MM.1S (cell line): ENCODE data around the gene UBE2L5.
A peak's percentile ranks its signal among the peaks of the same experiment; 100 is the strongest.
"Not testable (repeated sequence)": the region's sequence is repeated elsewhere in the genome, so short reads cannot be mapped to it uniquely, and the experiment has no call there.

Source experiments
- DNase-seq: peaks from one replicate; pipeline ENCODE4 v3.0.0-alpha.2; 2015
- H2AFZ ChIP-seq: fragments of 300-600 bp; sonication (generic); 2 replicates; pipeline ENCODE4 v1.6.0; 2016; ENCODE audit warnings: antibody characterized with exemption, low read length
- H3F3A ChIP-seq: fragments of 300-600 bp; sonication (generic); 2 replicates; pipeline ENCODE4 v1.6.1; 2016; ENCODE audit warnings: mild to moderate bottlenecking, antibody characterized with exemption, low read length, moderate library complexity, mixed read lengths; ENCODE audit not compliant: insufficient read depth
- H3K27ac ChIP-seq: fragments of 300-600 bp; sonication (generic); 2 replicates; pipeline ENCODE4 v1.5.1; 2016; ENCODE audit warnings: mild to moderate bottlenecking, low read length
- H3K27me3 ChIP-seq: fragments of 300-600 bp; sonication (generic); replicated peaks from 2 replicates; pipeline ENCODE4 v1.6.0; 2016; ENCODE audit warnings: low read length; ENCODE audit not compliant: insufficient read depth
- H3K36me3 ChIP-seq: fragments of 300-600 bp; sonication (generic); replicated peaks from 2 replicates; pipeline ENCODE4 v1.6.1; 2016; ENCODE audit warnings: mild to moderate bottlenecking, low read length, mixed read lengths; ENCODE audit not compliant: insufficient read depth
- H3K4me1 ChIP-seq: fragments of 300-600 bp; sonication (generic); 2 replicates; pipeline ENCODE4 v1.6.1; 2016; ENCODE audit warnings: low read length, mixed read lengths
- H3K4me2 ChIP-seq: fragments of 300-600 bp; sonication (generic); 2 replicates; pipeline ENCODE4 v1.6.0; 2016; ENCODE audit warnings: low read depth, low read length
- H3K4me3 ChIP-seq: fragments of 300-600 bp; sonication (generic); 2 replicates; pipeline ENCODE4 v1.5.1; 2016; ENCODE audit warnings: low read length, mixed read lengths
- H3K79me2 ChIP-seq: fragments of 300-600 bp; sonication (generic); 2 replicates; pipeline ENCODE4 v1.6.1; 2016; ENCODE audit warnings: mixed run types, low read length, mixed read lengths
- H3K9ac ChIP-seq: fragments of 300-600 bp; sonication (generic); 2 replicates; pipeline ENCODE4 v1.6.1; 2016; ENCODE audit warnings: low read length, mixed read lengths
- H3K9me2 ChIP-seq: fragments of 300-600 bp; sonication (generic); replicated peaks from 2 replicates; pipeline ENCODE4 v1.6.1; 2016; ENCODE audit warnings: mild to moderate bottlenecking, low read length, mixed read lengths; ENCODE audit not compliant: insufficient read depth
- H3K9me3 ChIP-seq: fragments of 300-600 bp; sonication (generic); replicated peaks from 2 replicates; pipeline ENCODE4 v1.6.1; 2016; ENCODE audit warnings: mild to moderate bottlenecking, low read length, mixed read lengths; ENCODE audit not compliant: insufficient read depth
- H4K20me1 ChIP-seq: fragments of 300-600 bp; sonication (generic); 2 replicates; pipeline ENCODE4 v1.6.1; 2016; ENCODE audit warnings: mild to moderate bottlenecking, low read length, moderate library complexity, mixed read lengths; ENCODE audit not compliant: insufficient read depth
- EZH2 ChIP-seq: fragments of 300-600 bp; sonication (generic); optimal IDR thresholded peaks from 2 replicates; pipeline ENCODE3; 2017; ENCODE audit warnings: low read depth, mild to moderate bottlenecking, antibody characterized with exemption, low read length, mixed read lengths
- EZH2phosphoT487 ChIP-seq: fragments of 300-600 bp; sonication (generic); IDR thresholded peaks from 2 replicates; pipeline ENCODE4 v1.6.1; 2018; ENCODE audit warnings: antibody characterized with exemption, low read length
- TF ChIP-seq, protein P1 (sequence below): fragments of 300-600 bp; sonication (generic); IDR thresholded peaks from 2 replicates; pipeline ENCODE4 v1.5.1; 2016; ENCODE audit warnings: antibody characterized with exemption, low read length, mixed read lengths

The UBE2L5 gene

GRCh38 chr13:30448441-30448840 is 26.1 kb downstream of the UBE2L5 start:
- H3F3A ChIP-seq, result no peaks in the 10 kb centered on the region
- no peaks in the 10 kb centered on the region for H3K9me2 ChIP-seq
- no peak overlapping the region for H3K4me3 ChIP-seq
- H3K9me3 ChIP-seq, result no peaks in the 10 kb centered on the region
- DNase-seq, result no peak
- H3K27me3 ChIP-seq, result no peaks in the 10 kb centered on the region
- H4K20me1 ChIP-seq, result no peaks in the 10 kb centered on the region
- H3K4me1 ChIP-seq, result no peaks in the 10 kb centered on the region
- no peak overlapping the region for H2AFZ ChIP-seq
- TF ChIP-seq EZH2 (no peak), EZH2phosphoT487 (no peak)
- TF ChIP-seq, protein P1, sequence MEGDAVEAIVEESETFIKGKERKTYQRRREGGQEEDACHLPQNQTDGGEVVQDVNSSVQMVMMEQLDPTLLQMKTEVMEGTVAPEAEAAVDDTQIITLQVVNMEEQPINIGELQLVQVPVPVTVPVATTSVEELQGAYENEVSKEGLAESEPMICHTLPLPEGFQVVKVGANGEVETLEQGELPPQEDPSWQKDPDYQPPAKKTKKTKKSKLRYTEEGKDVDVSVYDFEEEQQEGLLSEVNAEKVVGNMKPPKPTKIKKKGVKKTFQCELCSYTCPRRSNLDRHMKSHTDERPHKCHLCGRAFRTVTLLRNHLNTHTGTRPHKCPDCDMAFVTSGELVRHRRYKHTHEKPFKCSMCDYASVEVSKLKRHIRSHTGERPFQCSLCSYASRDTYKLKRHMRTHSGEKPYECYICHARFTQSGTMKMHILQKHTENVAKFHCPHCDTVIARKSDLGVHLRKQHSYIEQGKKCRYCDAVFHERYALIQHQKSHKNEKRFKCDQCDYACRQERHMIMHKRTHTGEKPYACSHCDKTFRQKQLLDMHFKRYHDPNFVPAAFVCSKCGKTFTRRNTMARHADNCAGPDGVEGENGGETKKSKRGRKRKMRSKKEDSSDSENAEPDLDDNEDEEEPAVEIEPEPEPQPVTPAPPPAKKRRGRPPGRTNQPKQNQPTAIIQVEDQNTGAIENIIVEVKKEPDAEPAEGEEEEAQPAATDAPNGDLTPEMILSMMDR, result no peak
- no peak overlapping the region for H3K9ac ChIP-seq
- H3K36me3 ChIP-seq, result no peaks in the 10 kb centered on the region
- H3K79me2 ChIP-seq, result no peaks in the 10 kb centered on the region
- no peak overlapping the region for H3K4me2 ChIP-seq
- no peak overlapping the region for H3K27ac ChIP-seq

- Histone ChIP-seq H3K4me1 (no peaks in the 10 kb centered on the region), H3K27me3 (no peaks in the 10 kb centered on the region), H3K27ac (no peak overlapping the region), H3K36me3 (no peaks in the 10 kb centered on the region), H3K9me2 (no peaks in the 10 kb centered on the region), H4K20me1 (no peaks in the 10 kb centered on the region), H3K9ac (no peak overlapping the region), H2AFZ (no peak overlapping the region), H3K79me2 (no peaks in the 10 kb centered on the region), H3F3A (no peaks in the 10 kb centered on the region), H3K9me3 (no peaks in the 10 kb centered on the region), H3K4me3 (no peak overlapping the region), H3K4me2 (no peak overlapping the region)
- no peak for TF ChIP-seq EZH2
- TF ChIP-seq, protein P1, result no peak
- TF ChIP-seq EZH2phosphoT487, result no peak
- DNase-seq, result no peak
Observed at GRCh38 chr13:30450066-30450465, 27.8 kb downstream of the UBE2L5 start.

- not testable (repeated sequence) for H3K27me3 ChIP-seq, DNase-seq, H3F3A ChIP-seq, H3K9ac ChIP-seq, H2AFZ ChIP-seq, H3K4me3 ChIP-seq, H3K9me3 ChIP-seq, H3K4me2 ChIP-seq, H3K4me1 ChIP-seq, H3K79me2 ChIP-seq, H3K36me3 ChIP-seq, H3K27ac ChIP-seq, H3K9me2 ChIP-seq, H4K20me1 ChIP-seq
Observed at GRCh38 chr13:30451476-30451875, 29.2 kb downstream of the UBE2L5 start.

DNA sequence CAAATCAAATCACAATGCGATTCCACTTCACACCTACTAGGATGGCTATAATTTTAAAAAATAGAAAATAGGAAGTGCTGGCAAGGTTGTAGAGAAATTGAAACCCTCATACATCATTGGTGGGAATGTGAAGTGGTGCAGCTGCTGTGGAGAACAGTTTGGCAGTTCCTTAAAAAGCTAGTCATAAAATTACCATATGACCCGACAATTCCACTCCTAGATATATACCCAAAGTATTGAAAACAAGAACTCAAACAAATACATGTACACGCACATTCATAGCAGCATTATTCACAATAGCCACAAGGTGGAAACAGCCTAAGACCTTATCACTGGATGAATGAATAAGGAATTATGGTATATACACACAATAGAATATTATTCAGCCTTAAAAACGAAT is 31.4 kb downstream of the UBE2L5 start:
- Histone ChIP-seq H4K20me1 (no peaks in the 10 kb centered on the region), H3K27ac (no peak overlapping the region), H3F3A (0 out of 2 replicates have a peak, but pooled peaks cover 2% of the 10 kb centered on the region), H3K4me3 (no peak overlapping the region), H3K9me3 (no peaks in the 10 kb centered on the region), H3K9ac (no peak overlapping the region), H3K36me3 (no peaks in the 10 kb centered on the region), H3K79me2 (no peaks in the 10 kb centered on the region), H3K9me2 (no peaks in the 10 kb centered on the region), H3K4me1 (no peaks in the 10 kb centered on the region), H3K27me3 (no peaks in the 10 kb centered on the region), H2AFZ (no peak overlapping the region), H3K4me2 (no peak overlapping the region)
- no peak for TF ChIP-seq EZH2phosphoT487
- no peak for TF ChIP-seq EZH2
- TF ChIP-seq, protein P1, result peak; percentile 9; the same call in 1 of the 2 replicates
- DNase-seq, result no peak
